ENCODE data around the gene CCDC51. TPM values are rescaled to one million over a fixed set of nuclear protein-coding genes. Genes with fewer than 3 reads are reported as not detected.

The CCDC51 gene
- total and polyA plus RNA-seq, 2 experiments from 2014 or later = 20.8 to 24.1 TPM

DNA sequence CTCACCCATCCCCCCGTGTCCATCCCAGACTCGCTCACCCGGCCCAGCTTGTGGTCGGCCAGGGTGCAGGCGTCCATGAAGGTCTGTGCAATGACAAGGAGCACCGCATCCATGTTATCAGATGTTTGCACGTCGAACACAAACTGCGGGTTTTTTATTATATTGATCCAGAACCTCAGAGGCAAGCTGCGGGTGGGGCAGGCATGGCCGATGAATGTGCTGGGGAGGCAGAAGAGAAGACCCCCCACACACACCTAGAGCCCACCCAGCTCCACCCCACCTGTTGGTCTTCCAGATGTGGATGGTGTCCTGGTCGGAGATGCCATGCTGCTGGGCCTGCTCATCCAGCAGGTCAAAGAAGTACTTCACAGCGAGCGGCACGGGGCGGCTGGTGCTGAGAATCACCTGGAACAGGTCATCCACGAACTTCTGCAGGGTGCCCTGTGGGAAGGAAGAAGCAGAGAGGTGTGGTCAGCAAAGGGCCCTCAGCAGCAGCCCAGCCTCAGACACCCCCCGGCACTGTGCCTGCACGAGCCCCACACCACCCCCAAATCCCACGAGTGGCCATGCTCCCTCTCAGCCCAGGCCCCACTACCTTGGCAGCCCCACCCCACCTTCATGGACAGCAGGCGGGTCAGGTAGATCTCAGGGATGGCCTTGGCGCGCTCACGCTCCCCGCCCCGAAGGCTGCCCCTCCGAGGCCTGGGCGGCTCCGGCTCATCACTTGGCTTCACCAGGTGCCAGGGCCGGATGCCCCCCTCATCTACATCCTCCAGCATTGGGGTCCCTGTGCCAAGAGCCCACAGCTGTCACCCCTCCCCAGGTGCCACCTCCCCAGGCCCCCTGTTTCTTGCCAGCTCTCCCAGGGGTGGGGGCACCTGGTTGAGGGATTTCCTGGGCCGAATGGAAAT is 30.4 kb downstream of the CCDC51 start:
- Mint-ChIP-seq H3K9me3 (no peaks in the 10 kb centered on the region), H3K4me1 (no peaks in the 10 kb centered on the region), H3K27me3 (ENCODE audit: insufficient read depth, low read depth, poor library complexity) (peaks cover 18% of the 10 kb centered on the region), H3K27ac (no peak overlapping the region), H3K4me3 (no peak overlapping the region), H3K36me3 (ENCODE audit: low read depth) (peaks cover 94% of the 10 kb centered on the region)
- no peaks in the 10 kb centered on the region; the same call in 1 of the 2 replicates for H4K20me1 ChIP-seq (replicated peaks; ENCODE audit: insufficient read depth)
- H2AFZ ChIP-seq = no peak overlapping the region
- H3K27me3 ChIP-seq (ENCODE audit: insufficient read depth) = no peaks in the 10 kb centered on the region
- no peak overlapping the region for H3K4me3 ChIP-seq
- TF ChIP-seq, protein P1, sequence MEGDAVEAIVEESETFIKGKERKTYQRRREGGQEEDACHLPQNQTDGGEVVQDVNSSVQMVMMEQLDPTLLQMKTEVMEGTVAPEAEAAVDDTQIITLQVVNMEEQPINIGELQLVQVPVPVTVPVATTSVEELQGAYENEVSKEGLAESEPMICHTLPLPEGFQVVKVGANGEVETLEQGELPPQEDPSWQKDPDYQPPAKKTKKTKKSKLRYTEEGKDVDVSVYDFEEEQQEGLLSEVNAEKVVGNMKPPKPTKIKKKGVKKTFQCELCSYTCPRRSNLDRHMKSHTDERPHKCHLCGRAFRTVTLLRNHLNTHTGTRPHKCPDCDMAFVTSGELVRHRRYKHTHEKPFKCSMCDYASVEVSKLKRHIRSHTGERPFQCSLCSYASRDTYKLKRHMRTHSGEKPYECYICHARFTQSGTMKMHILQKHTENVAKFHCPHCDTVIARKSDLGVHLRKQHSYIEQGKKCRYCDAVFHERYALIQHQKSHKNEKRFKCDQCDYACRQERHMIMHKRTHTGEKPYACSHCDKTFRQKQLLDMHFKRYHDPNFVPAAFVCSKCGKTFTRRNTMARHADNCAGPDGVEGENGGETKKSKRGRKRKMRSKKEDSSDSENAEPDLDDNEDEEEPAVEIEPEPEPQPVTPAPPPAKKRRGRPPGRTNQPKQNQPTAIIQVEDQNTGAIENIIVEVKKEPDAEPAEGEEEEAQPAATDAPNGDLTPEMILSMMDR (conservative IDR thresholded peaks at IDR 0.05; ENCODE audit: low read depth in 2 of 2) = no peak
- TF ChIP-seq JUNB (IDR thresholded peaks at IDR 0.05; ENCODE audit: unreplicated experiment) = no peak
- TF ChIP-seq ZNF462 (CRISPR knock-in tag; IDR thresholded peaks at IDR 0.05) = no peak
- no peak for TF ChIP-seq ZNF331 (CRISPR knock-in tag; IDR thresholded peaks at IDR 0.05; ENCODE audit: low read depth)
- TF ChIP-seq STAT1 (IDR thresholded peaks at IDR 0.05; ENCODE audit: unreplicated experiment) = no peak
- no peak for TF ChIP-seq POLR2AphosphoS5 (IDR thresholded peaks at IDR 0.05; ENCODE audit: low read depth)
- no peak for TF ChIP-seq EZH2 (IDR thresholded peaks at IDR 0.05; ENCODE audit: low read depth, unreplicated experiment)
- TF ChIP-seq CREB1 (CRISPR knock-in tag; IDR thresholded peaks at IDR 0.05; ENCODE audit: low read depth) = no peak
- TF ChIP-seq ZNF114 (CRISPR knock-in tag; IDR thresholded peaks at IDR 0.05) = no peak
- TF ChIP-seq, protein P2, sequence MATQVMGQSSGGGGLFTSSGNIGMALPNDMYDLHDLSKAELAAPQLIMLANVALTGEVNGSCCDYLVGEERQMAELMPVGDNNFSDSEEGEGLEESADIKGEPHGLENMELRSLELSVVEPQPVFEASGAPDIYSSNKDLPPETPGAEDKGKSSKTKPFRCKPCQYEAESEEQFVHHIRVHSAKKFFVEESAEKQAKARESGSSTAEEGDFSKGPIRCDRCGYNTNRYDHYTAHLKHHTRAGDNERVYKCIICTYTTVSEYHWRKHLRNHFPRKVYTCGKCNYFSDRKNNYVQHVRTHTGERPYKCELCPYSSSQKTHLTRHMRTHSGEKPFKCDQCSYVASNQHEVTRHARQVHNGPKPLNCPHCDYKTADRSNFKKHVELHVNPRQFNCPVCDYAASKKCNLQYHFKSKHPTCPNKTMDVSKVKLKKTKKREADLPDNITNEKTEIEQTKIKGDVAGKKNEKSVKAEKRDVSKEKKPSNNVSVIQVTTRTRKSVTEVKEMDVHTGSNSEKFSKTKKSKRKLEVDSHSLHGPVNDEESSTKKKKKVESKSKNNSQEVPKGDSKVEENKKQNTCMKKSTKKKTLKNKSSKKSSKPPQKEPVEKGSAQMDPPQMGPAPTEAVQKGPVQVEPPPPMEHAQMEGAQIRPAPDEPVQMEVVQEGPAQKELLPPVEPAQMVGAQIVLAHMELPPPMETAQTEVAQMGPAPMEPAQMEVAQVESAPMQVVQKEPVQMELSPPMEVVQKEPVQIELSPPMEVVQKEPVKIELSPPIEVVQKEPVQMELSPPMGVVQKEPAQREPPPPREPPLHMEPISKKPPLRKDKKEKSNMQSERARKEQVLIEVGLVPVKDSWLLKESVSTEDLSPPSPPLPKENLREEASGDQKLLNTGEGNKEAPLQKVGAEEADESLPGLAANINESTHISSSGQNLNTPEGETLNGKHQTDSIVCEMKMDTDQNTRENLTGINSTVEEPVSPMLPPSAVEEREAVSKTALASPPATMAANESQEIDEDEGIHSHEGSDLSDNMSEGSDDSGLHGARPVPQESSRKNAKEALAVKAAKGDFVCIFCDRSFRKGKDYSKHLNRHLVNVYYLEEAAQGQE (IDR thresholded peaks at IDR 0.05; ENCODE audit: unreplicated experiment) = no peak
- TF ChIP-seq NANOG (IDR thresholded peaks at IDR 0.05; ENCODE audit: borderline replicate concordance) = no peak
- TF ChIP-seq EZH2phosphoT487 (IDR thresholded peaks at IDR 0.05; ENCODE audit: unreplicated experiment) = no peak
- no peak for TF ChIP-seq ETS1 (IDR thresholded peaks at IDR 0.05)
- H3K27ac ChIP-seq (ENCODE audit: low read depth) = no peak overlapping the region
- DNase-seq (ENCODE audit: low spot score) (no peak), ATAC-seq (no peak)
- no peaks in the 10 kb centered on the region for H3F3A ChIP-seq (replicated peaks; ENCODE audit: low read depth)
- H3K36me3 ChIP-seq (ENCODE audit: insufficient read depth) = peaks cover 13% of the 10 kb centered on the region
- no peak overlapping the region for H3K4me2 ChIP-seq
- no peaks in the 10 kb centered on the region for H3K79me2 ChIP-seq (replicated peaks; ENCODE audit: insufficient read depth)
- no peaks in the 10 kb centered on the region for H3K9me2 ChIP-seq (ENCODE audit: insufficient read depth)
- no peaks in the 10 kb centered on the region for H3K4me1 ChIP-seq (ENCODE audit: insufficient read depth)

Measured in GM23338 (cell line).